GM23248 (cell line): ENCODE data around the gene LRG1. TPM values are rescaled to one million over a fixed set of nuclear protein-coding genes. Genes with fewer than 3 reads are reported as not detected.

Experiments
- DNase-seq: peaks from one replicate; pipeline ENCODE4 v3.0.0-alpha.2; 2015
- H2AFZ ChIP-seq: fragments of 200-600 bp; sonication (generic); 2 replicates; pipeline ENCODE4 v1.6.1; 2016; ENCODE audit warnings: antibody characterized with exemption
- H3F3A ChIP-seq: fragments of 200-600 bp; sonication (generic); 2 replicates; pipeline ENCODE4 v1.6.1; 2016; ENCODE audit warnings: mild to moderate bottlenecking, antibody characterized with exemption, mixed run types; ENCODE audit not compliant: insufficient read depth
- H3K27ac ChIP-seq: fragments of 200-600 bp; sonication (generic); 2 replicates; pipeline ENCODE4 v1.5.1; 2016; ENCODE audit warnings: mild to moderate bottlenecking
- H3K27me3 ChIP-seq: fragments of 200-600 bp; sonication (generic); replicated peaks from 2 replicates; pipeline ENCODE4 v1.6.1; 2016; ENCODE audit warnings: mild to moderate bottlenecking; ENCODE audit not compliant: insufficient read depth
- H3K36me3 ChIP-seq: fragments of 200-600 bp; sonication (generic); 2 replicates; pipeline ENCODE4 v1.6.1; 2016; ENCODE audit warnings: low read depth, mild to moderate bottlenecking
- H3K4me1 ChIP-seq: fragments of 200-600 bp; sonication (generic); 2 replicates; pipeline ENCODE4 v1.6.1; 2016; ENCODE audit warnings: mild to moderate bottlenecking; ENCODE audit not compliant: insufficient read depth
- H3K4me2 ChIP-seq: fragments of 200-600 bp; sonication (generic); one replicate; pipeline ENCODE4 v1.6.1; 2016; ENCODE audit warnings: mild to moderate bottlenecking; ENCODE audit not compliant: unreplicated experiment
- H3K4me3 ChIP-seq: fragments of 200-600 bp; sonication (generic); 2 replicates; pipeline ENCODE4 v1.5.1; 2016; ENCODE audit warnings: mild to moderate bottlenecking
- H3K79me2 ChIP-seq: fragments of 200-600 bp; sonication (generic); 2 replicates; pipeline ENCODE4 v1.6.1; 2016; ENCODE audit warnings: mild to moderate bottlenecking; ENCODE audit not compliant: insufficient read depth
- H3K9ac ChIP-seq: fragments of 200-600 bp; sonication (generic); 2 replicates; pipeline ENCODE4 v1.6.1; 2016; ENCODE audit warnings: mild to moderate bottlenecking
- H3K9me2 ChIP-seq: fragments of 200-600 bp; sonication (generic); 2 replicates; pipeline ENCODE4 v1.6.1; 2016; ENCODE audit warnings: mixed run types, mild to moderate bottlenecking, moderate library complexity; ENCODE audit not compliant: insufficient read depth
- H3K9me3 ChIP-seq: fragments of 200-600 bp; sonication (generic); one replicate; pipeline ENCODE4 v1.6.1; 2017; ENCODE audit warnings: low read depth
- H4K20me1 ChIP-seq: fragments of 200-600 bp; sonication (generic); 2 replicates; pipeline ENCODE4 v1.6.0; 2016; ENCODE audit not compliant: insufficient read depth
- EZH2 ChIP-seq: fragments of 200-600 bp; sonication (generic); IDR thresholded peaks from 2 replicates; pipeline ENCODE4 v1.6.1; 2018; ENCODE audit warnings: antibody characterized with exemption, mild to moderate bottlenecking; ENCODE audit not compliant: insufficient read depth, poor library complexity, severe bottlenecking
- EZH2phosphoT487 ChIP-seq: fragments of 200-600 bp; sonication (generic); IDR thresholded peaks from 2 replicates; pipeline ENCODE4 v1.6.1; 2018; ENCODE audit warnings: antibody characterized with exemption, moderate library complexity, mild to moderate bottlenecking, low read depth; ENCODE audit not compliant: insufficient read depth
- WGBS, 2 experiments: methylation state at CpG; one replicate each; pipeline ENCODE4 v1.1.6; 2015 to 2017; ENCODE audit warnings: low lambda C conversion rate in 2 of 2, low coverage in 1 of 2; ENCODE audit errors: missing lambda C conversion rate in 2 of 2; 5-methylcytosine and 5-hydroxymethylcytosine counted together
- in situ Hi-C: fragments of 300-500 bp; cut with MboI; formaldehyde crosslinking; loops from 2 replicates; pipeline ENCODE4 v1.15.0; 2020
- polyA plus RNA-seq: library from polyadenylated mRNA; unstranded; fragments of >200 nt; fragmentation: Nextera tagmentation; extraction: Ambion mirVana; gene quantifications from 2 replicates; pipeline ENCODE4 v1.2.1, GENCODE V29; 2016
- total RNA-seq: library from RNA; depleted of rRNA; stranded (reverse); fragments of >200 nt; shearing (Covaris generic); gene quantifications from 2 replicates; pipeline ENCODE4 v1.2.3, GENCODE V29; 2014

The LRG1 gene
- total and polyA plus RNA-seq, 2 experiments from 2014 or later: not detected

DNA sequence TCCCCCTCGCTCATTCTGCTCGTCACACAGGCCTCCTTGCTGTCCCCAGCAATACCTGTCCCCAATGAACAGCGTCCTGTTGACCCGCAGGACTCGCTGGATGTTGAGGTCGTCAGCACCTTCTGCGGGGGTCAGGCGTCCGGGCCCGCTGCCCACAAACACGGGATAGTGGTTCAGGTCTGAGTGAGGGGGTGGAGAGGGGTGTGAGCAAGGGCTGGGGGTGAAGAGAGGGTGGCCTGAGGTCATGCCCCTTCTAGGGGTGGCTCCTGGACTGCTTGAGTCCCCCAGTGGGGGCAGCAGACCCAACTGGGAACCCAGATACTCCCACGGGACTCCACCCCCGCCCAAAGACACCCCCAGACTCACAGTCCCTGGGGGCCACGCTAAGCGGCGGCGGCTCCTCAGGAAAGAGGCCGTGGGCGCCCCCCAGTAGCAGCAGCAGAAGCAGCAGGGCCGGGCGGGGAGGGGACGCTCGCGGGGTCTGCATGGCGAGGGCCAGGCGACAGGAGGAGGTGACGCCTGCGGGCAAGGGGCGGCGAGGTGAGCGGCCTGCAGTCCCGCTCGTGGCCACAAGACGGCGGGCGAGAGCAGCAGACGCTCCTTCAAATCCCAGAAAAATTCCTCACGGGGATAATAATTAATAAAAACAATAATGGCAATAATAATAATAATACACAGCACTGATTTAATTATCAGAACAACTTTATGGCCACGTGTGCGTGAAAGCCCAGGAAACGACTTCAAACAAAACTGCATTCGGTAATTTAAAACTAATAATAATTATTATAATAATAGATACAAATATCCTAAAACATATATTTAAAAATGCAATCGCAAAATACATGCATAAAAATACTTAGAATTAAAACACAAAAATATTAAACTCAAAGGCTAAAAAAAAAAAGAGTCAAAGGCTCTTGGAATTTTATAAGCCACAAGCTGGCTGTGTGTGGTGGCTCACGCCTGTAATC is 18.4 kb upstream of the LRG1 start:
- Histone ChIP-seq H3K4me2 (no peak overlapping the region), H3K9me3 (no peaks in the 10 kb centered on the region), H3K27me3 (no peaks in the 10 kb centered on the region), H4K20me1 (no peaks in the 10 kb centered on the region), H3K4me1 (no peaks in the 10 kb centered on the region), H3K9me2 (no peaks in the 10 kb centered on the region), H3K9ac (no peak overlapping the region), H3K27ac (no peak overlapping the region), H2AFZ (no peak overlapping the region), H3F3A (no peaks in the 10 kb centered on the region), H3K4me3 (no peak overlapping the region), H3K36me3 (no peaks in the 10 kb centered on the region), H3K79me2 (no peaks in the 10 kb centered on the region)
- no peak for TF ChIP-seq EZH2
- in situ Hi-C loops: no loop called here
- WGBS, 2 experiments: 18 to 22% methylated on average over 27 to 44 of the region's 44 CpGs
- DNase-seq: peak; percentile 45

DNA sequence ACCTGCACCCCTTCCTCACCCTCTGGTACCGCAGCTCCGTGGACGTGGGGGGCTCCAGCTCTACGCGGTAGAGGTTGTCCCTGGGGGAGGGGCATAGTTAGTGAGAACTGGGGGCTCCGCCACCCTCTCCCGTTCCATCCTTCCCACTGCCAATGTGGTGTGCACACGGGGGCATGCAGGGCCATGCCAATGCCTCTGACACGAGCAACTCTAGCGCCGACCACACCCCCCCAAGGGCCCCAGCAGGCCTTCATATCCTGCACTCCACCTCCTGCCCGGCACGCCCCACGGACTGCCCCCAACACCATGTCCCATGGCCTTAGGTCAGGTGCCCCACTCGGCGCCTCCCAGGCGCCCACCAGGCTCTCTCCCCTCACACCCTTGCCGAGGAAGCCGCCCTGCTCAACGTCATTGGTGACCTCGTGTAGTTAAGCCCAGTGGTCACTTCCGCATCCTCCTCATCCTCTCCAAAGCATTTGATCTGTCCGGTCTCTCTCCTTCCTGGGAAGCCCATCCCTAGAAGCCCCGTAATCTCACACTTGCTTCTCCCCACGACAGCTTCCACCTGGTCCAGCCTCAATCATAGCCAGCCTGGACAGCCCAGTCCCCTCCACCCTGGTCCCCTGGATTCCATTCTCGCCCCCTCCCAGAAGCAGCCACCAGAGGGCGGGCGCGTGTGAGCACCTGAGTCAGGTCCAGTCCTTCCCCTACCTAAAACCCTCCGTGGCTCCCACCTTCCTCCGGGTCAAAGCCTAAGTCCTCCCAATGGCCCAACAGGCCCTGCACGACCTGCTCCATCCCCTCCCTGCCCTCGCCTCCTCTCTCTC is 17.5 kb upstream of the LRG1 start:
- H3K4me2 ChIP-seq: no peak overlapping the region
- no peak overlapping the region for H2AFZ ChIP-seq
- DNase-seq: no peak
- in situ Hi-C loops: no loop called here
- TF ChIP-seq EZH2phosphoT487 (no peak), EZH2 (no peak)
- H3K9me2 ChIP-seq: no peaks in the 10 kb centered on the region
- no peak overlapping the region for H3K4me3 ChIP-seq
- H3K4me1 ChIP-seq: no peaks in the 10 kb centered on the region
- no peaks in the 10 kb centered on the region for H4K20me1 ChIP-seq
- H3K27ac ChIP-seq: no peak overlapping the region
- no peaks in the 10 kb centered on the region for H3K36me3 ChIP-seq
- H3K9ac ChIP-seq: no peak overlapping the region
- no peaks in the 10 kb centered on the region for H3K9me3 ChIP-seq
- H3K79me2 ChIP-seq: no peaks in the 10 kb centered on the region
- no peaks in the 10 kb centered on the region for H3F3A ChIP-seq
- no peaks in the 10 kb centered on the region for H3K27me3 ChIP-seq
- 58 to 60% methylated on average over 32 to 33 of the region's 33 CpGs for WGBS, 2 experiments

DNA sequence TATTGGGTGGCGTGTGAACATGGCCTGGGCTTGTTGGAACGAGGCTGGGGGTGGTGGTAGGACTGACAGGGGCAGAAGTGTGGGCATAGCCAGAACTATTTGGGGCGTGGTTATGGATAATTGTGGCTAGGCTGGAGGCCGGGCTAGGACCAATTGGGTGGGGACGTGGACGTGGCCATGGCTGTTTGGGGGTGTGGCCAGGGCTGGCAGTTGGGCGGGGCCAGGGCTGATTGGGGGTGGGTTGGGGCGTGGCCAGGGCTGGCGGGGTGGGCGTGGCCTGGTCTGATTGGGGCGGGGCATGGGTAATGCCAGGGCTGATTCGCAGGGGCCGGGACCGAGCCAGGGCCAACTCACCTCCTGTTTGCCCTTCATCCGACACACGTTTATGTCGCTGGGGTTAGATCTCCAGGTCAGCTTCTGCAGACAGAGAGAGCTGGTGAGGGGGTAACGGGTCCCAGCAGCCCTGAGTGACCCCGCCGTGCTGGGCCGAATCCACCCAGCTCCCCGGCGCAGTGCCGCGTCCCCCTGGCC is 16.8 kb upstream of the LRG1 start:
- Histone ChIP-seq H3K9me3 (no peaks in the 10 kb centered on the region), H4K20me1 (no peaks in the 10 kb centered on the region), H3K4me3 (no peak overlapping the region), H3K4me2 (no peak overlapping the region), H3K9ac (no peak overlapping the region), H3K27me3 (no peaks in the 10 kb centered on the region), H3K4me1 (no peaks in the 10 kb centered on the region), H3K79me2 (no peaks in the 10 kb centered on the region), H3K36me3 (no peaks in the 10 kb centered on the region), H3K27ac (no peak overlapping the region), H3F3A (no peaks in the 10 kb centered on the region), H3K9me2 (no peaks in the 10 kb centered on the region), H2AFZ (no peak overlapping the region)
- DNase-seq: peak; percentile 56
- TF ChIP-seq EZH2phosphoT487 (no peak), EZH2 (no peak)
- in situ Hi-C loops: no loop called here
- WGBS, 2 experiments: 64 to 87% methylated on average over 10 to 25 of the region's 25 CpGs

- no peak overlapping the region for H3K4me2 ChIP-seq
- in situ Hi-C loops: no loop called here
- no peaks in the 10 kb centered on the region for H3K9me3 ChIP-seq
- WGBS, 2 experiments: 55 to 59% methylated on average over 41 to 43 of the region's 43 CpGs
- H3K9ac ChIP-seq: no peak overlapping the region
- no peaks in the 10 kb centered on the region for H3K79me2 ChIP-seq
- H3K27ac ChIP-seq: no peak overlapping the region
- DNase-seq: no peak
- no peaks in the 10 kb centered on the region for H3K9me2 ChIP-seq
- H3F3A ChIP-seq: no peaks in the 10 kb centered on the region
- no peaks in the 10 kb centered on the region for H3K27me3 ChIP-seq
- no peaks in the 10 kb centered on the region for H4K20me1 ChIP-seq
- H3K36me3 ChIP-seq: no peaks in the 10 kb centered on the region
- TF ChIP-seq EZH2phosphoT487: no peak
- no peak overlapping the region for H3K4me3 ChIP-seq
- no peak overlapping the region for H2AFZ ChIP-seq
- H3K4me1 ChIP-seq: no peaks in the 10 kb centered on the region
These were observed 16.1 kb upstream of the LRG1 start for GRCh38 chr19:4555657-4556561.
